HepG2 (cell line): ENCODE measurements around the gene ZNF442. TPM values are rescaled to one million over a fixed set of nuclear protein-coding genes. Genes with fewer than 3 reads are reported as not detected.
A peak's percentile ranks its signal among the peaks of the same experiment; 100 is the strongest.

ENCODE experiments used
- BRD4 ChIP-seq: sonication (generic); formaldehyde crosslinking; IDR thresholded peaks from 2 replicates; pipeline ENCODE4 v1.4.0; 2020; ENCODE audit warnings: missing genetic modification reagents
- ETV5 ChIP-seq: IDR thresholded peaks from 2 replicates; pipeline ENCODE4 v1.6.1; 2018; ENCODE audit warnings: missing biosample characterization, missing genetic modification reagents, inconsistent platforms, borderline replicate concordance
- HDAC2 ChIP-seq: sonication (generic); formaldehyde crosslinking; IDR thresholded peaks from 2 replicates; pipeline ENCODE4 v1.4.0; 2020; ENCODE audit warnings: missing genetic modification reagents
- HNRNPL ChIP-seq: fragments of 200-400 bp; formaldehyde crosslinking; IDR thresholded peaks from 2 replicates; pipeline ENCODE4 v1.6.1; 2017; ENCODE audit warnings: mild to moderate bottlenecking, low read depth, low read length
- KDM2A ChIP-seq: sonication (generic); formaldehyde crosslinking; IDR thresholded peaks from 2 replicates; pipeline ENCODE4 v1.4.0; 2020; ENCODE audit warnings: low read depth, missing genetic modification reagents, borderline replicate concordance
- MIER2 ChIP-seq: IDR thresholded peaks from 2 replicates; pipeline ENCODE4 v1.6.1; 2016; ENCODE audit warnings: missing biosample characterization, missing genetic modification reagents
- NONO ChIP-seq, 2 experiments: fragments of 450-650 bp in 1 of 2; sonication (generic) in 1 of 2; formaldehyde crosslinking in 1 of 2; IDR thresholded peaks in 1 of 2; conservative IDR thresholded peaks in 1 of 2; 2 replicates each; pipeline versions ENCODE4 v1.6.1 to v1.8.0; 2017 to 2022; ENCODE audit warnings: mild to moderate bottlenecking in 1 of 2, missing genetic modification reagents in 1 of 2, moderate library complexity in 1 of 2
- NRL ChIP-seq: sonication (generic); formaldehyde crosslinking; IDR thresholded peaks from 2 replicates; pipeline ENCODE4 v1.5.0; 2020; ENCODE audit warnings: missing genetic modification reagents, mild to moderate bottlenecking, moderate library complexity, borderline replicate concordance
- PHF20 ChIP-seq: sonication (generic); formaldehyde crosslinking; IDR thresholded peaks from 2 replicates; pipeline ENCODE4 v1.5.0; 2020; ENCODE audit warnings: mild to moderate bottlenecking, missing genetic modification reagents
- SNAPC5 ChIP-seq: sonication (generic); formaldehyde crosslinking; IDR thresholded peaks from 2 replicates; pipeline ENCODE4 v1.8.1; 2023; ENCODE audit warnings: mild to moderate bottlenecking, missing genetic modification reagents, borderline replicate concordance
- SRSF1 ChIP-seq: fragments of 200-400 bp; formaldehyde crosslinking; optimal IDR thresholded peaks from 2 replicates; pipeline ENCODE3; 2017; ENCODE audit warnings: mild to moderate bottlenecking, low read depth, low read length, moderate library complexity
- TAF1 ChIP-seq: sonication (generic); formaldehyde crosslinking; IDR thresholded peaks from 2 replicates; pipeline ENCODE4 v1.4.0; 2020; ENCODE audit warnings: missing genetic modification reagents
- ZBTB42 ChIP-seq: sonication (generic); formaldehyde crosslinking; IDR thresholded peaks from 2 replicates; pipeline ENCODE4 v1.5.0; 2020; ENCODE audit warnings: mild to moderate bottlenecking, missing genetic modification reagents
- ZEB1 ChIP-seq: IDR thresholded peaks from 2 replicates; pipeline ENCODE4 v1.6.1; 2012; ENCODE audit warnings: mild to moderate bottlenecking, low read depth, inconsistent platforms; ENCODE audit not compliant: insufficient replicate concordance
- ZKSCAN8 ChIP-seq: IDR thresholded peaks from 2 replicates; pipeline ENCODE4 v1.6.1; 2016; ENCODE audit warnings: borderline replicate concordance, missing genetic modification reagents, missing compliant biosample characterization
- ZNF121 ChIP-seq: sonication (generic); formaldehyde crosslinking; IDR thresholded peaks from 2 replicates; pipeline ENCODE4 v1.5.0; 2020; ENCODE audit warnings: mild to moderate bottlenecking, missing genetic modification reagents
- ZNF253 ChIP-seq: sonication (generic); formaldehyde crosslinking; IDR thresholded peaks from 2 replicates; pipeline ENCODE4 v1.8.0; 2022; ENCODE audit warnings: mild to moderate bottlenecking, missing genetic modification reagents, borderline replicate concordance
- ZNF34 ChIP-seq: sonication (generic); formaldehyde crosslinking; IDR thresholded peaks from 2 replicates; pipeline ENCODE4 v1.4.0; 2020; ENCODE audit warnings: mild to moderate bottlenecking, missing genetic modification reagents, borderline replicate concordance
- ZNF557 ChIP-seq: sonication (generic); formaldehyde crosslinking; IDR thresholded peaks from 2 replicates; pipeline ENCODE4 v1.4.0; 2020; ENCODE audit warnings: missing genetic modification reagents
- ZNF564 ChIP-seq: sonication (generic); formaldehyde crosslinking; IDR thresholded peaks from 2 replicates; pipeline ENCODE4 v1.8.1; 2023; ENCODE audit warnings: mild to moderate bottlenecking, missing genetic modification reagents
- ZSCAN21 ChIP-seq: sonication (generic); formaldehyde crosslinking; IDR thresholded peaks from 2 replicates; pipeline ENCODE4 v1.8.0; 2022; ENCODE audit warnings: mild to moderate bottlenecking, missing genetic modification reagents, moderate library complexity, borderline replicate concordance
- polyA plus RNA-seq, 8 experiments: library from polyadenylated mRNA; depleted of rRNA in 3 of 8; stranded (reverse) in 7 of 8; unstranded in 1 of 8; fragments of >200 nt; fragmentation: Illumina TruSeq in 4 of 8; extraction: Trizol in 4 of 8; gene quantifications; 2 replicates each; pipeline versions ENCODE4 v1.2.1 to v1.2.3, GENCODE V29; 2011 to 2016; ENCODE audit warnings: low read depth in 4 of 8, missing spikeins in 1 of 8, mixed read lengths in 1 of 8; ENCODE audit not compliant: insufficient read depth in 1 of 8
- total RNA-seq, 5 experiments: library from RNA; depleted of rRNA; stranded (reverse); fragments of >200 nt; fragmentation: Illumina TruSeq; extraction: Trizol; gene quantifications; 2 replicates each; pipeline ENCODE4 v1.2.3, GENCODE V29; 2016; ENCODE audit warnings: low read depth in 1 of 5
- TF ChIP-seq, protein P1 (sequence below): sonication (generic); formaldehyde crosslinking; IDR thresholded peaks from 2 replicates; pipeline ENCODE4 v1.5.1; 2020; ENCODE audit warnings: mild to moderate bottlenecking, missing genetic modification reagents, moderate library complexity
- TF ChIP-seq, protein P2 (sequence below): sonication (generic); formaldehyde crosslinking; IDR thresholded peaks from 2 replicates; pipeline ENCODE4 v1.5.1; 2020; ENCODE audit warnings: missing genetic modification reagents, mild to moderate bottlenecking, borderline replicate concordance

Gene ZNF442
- total and polyA plus RNA-seq, 2 of the 13 experiments (the other 11 are each of a cell fraction or from before 2014, with no cell fraction given): 1.0 to 6.0 TPM

GRCh38 chr19:12333162-12334159 lies 32.0 kb downstream of the ZNF442 start, which contains the start of gene ZNF563 (continued):
- TF ChIP-seq MIER2 (CRISPR knock-in tag): 0 out of 2 replicates have a peak, but pooled peaks have one; percentile 11
- TF ChIP-seq BRD4: no peak
- peak; percentile 60; the same call in 1 of the 2 replicates for TF ChIP-seq ZNF564 (CRISPR knock-in tag)
- peak; percentile 77; the same call in 1 of the 2 replicates for TF ChIP-seq HNRNPL
- TF ChIP-seq, protein P1, sequence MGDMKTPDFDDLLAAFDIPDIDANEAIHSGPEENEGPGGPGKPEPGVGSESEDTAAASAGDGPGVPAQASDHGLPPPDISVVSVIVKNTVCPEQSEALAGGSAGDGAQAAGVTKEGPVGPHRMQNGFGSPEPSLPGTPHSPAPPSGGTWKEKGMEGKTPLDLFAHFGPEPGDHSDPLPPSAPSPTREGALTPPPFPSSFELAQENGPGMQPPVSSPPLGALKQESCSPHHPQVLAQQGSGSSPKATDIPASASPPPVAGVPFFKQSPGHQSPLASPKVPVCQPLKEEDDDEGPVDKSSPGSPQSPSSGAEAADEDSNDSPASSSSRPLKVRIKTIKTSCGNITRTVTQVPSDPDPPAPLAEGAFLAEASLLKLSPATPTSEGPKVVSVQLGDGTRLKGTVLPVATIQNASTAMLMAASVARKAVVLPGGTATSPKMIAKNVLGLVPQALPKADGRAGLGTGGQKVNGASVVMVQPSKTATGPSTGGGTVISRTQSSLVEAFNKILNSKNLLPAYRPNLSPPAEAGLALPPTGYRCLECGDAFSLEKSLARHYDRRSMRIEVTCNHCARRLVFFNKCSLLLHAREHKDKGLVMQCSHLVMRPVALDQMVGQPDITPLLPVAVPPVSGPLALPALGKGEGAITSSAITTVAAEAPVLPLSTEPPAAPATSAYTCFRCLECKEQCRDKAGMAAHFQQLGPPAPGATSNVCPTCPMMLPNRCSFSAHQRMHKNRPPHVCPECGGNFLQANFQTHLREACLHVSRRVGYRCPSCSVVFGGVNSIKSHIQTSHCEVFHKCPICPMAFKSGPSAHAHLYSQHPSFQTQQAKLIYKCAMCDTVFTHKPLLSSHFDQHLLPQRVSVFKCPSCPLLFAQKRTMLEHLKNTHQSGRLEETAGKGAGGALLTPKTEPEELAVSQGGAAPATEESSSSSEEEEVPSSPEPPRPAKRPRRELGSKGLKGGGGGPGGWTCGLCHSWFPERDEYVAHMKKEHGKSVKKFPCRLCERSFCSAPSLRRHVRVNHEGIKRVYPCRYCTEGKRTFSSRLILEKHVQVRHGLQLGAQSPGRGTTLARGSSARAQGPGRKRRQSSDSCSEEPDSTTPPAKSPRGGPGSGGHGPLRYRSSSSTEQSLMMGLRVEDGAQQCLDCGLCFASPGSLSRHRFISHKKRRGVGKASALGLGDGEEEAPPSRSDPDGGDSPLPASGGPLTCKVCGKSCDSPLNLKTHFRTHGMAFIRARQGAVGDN (CRISPR knock-in tag): peak; percentile 88
- peak; percentile 95 for TF ChIP-seq KDM2A (CRISPR knock-in tag)
- 0 out of 2 replicates have a peak, but pooled peaks have one; percentile 13 for TF ChIP-seq ETV5 (CRISPR knock-in tag)
- TF ChIP-seq, protein P2, sequence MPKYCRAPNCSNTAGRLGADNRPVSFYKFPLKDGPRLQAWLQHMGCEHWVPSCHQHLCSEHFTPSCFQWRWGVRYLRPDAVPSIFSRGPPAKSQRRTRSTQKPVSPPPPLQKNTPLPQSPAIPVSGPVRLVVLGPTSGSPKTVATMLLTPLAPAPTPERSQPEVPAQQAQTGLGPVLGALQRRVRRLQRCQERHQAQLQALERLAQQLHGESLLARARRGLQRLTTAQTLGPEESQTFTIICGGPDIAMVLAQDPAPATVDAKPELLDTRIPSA (CRISPR knock-in tag): no peak
- 0 out of 2 replicates have a peak, but pooled peaks have one; percentile 33 for TF ChIP-seq ZNF121 (CRISPR knock-in tag)
- 0 out of 2 replicates have a peak, but pooled peaks have one; percentile 31 for TF ChIP-seq ZNF557 (CRISPR knock-in tag)
- 0 out of 2 replicates have a peak, but pooled peaks have one; percentile 7 for TF ChIP-seq ZNF34
- peak; percentile 50 for TF ChIP-seq PHF20 (CRISPR knock-in tag)
- peak; percentile 27; the same call in 1 of the 2 replicates for TF ChIP-seq ZKSCAN8
- TF ChIP-seq NONO (IDR thresholded peaks at IDR 0.05): no peak
- TF ChIP-seq NONO (CRISPR knock-in tag; conservative IDR thresholded peaks at IDR 0.05): peak; percentile 58
- peak; percentile 49; the same call in 1 of the 2 replicates for TF ChIP-seq ZNF253 (CRISPR knock-in tag)
- TF ChIP-seq HDAC2 (CRISPR knock-in tag): peak; percentile 69
- peak; percentile 97 for TF ChIP-seq TAF1 (CRISPR knock-in tag)
- peak; percentile 52 for TF ChIP-seq ZEB1
- TF ChIP-seq ZBTB42 (CRISPR knock-in tag): no peak
- peak; percentile 7; the same call in 1 of the 2 replicates for TF ChIP-seq NRL (CRISPR knock-in tag)
- peak; percentile 37 for TF ChIP-seq SRSF1
- TF ChIP-seq ZSCAN21: peak; percentile 93
- TF ChIP-seq SNAPC5 (CRISPR knock-in tag): no peak
